ENCODE measurements around the gene GK2.

DNA sequence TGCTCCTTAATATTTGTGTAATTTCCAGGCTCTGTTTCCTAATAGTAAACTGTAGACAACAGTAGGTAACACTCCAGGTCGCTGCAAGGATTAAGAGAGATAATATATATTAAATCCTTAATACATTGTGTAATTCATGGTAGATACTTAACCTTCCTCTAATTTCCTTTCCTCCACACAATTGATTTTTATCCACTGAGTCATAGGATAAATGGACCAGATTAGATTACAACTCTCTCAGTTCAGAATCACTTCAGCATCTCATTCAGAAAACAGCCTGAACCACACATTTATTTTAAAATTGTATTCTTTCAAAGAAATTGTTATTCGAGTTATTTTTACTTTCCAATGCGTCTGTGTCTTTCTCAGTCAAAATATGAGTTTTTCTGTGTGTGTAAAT, 17.1 kb downstream of the GK2 start:
- no peak for TF ChIP-seq SUZ12 (IDR thresholded peaks at IDR 0.05; ENCODE audit: extremely low read depth, insufficient read depth, insufficient read length)
- no peak for TF ChIP-seq YY1 (IDR thresholded peaks at IDR 0.05; ENCODE audit: insufficient read depth, insufficient read length)

All from NT2/D1 (cell line).